Measurements from ENCODE around the gene INPP5A.

The INPP5A gene

DNA sequence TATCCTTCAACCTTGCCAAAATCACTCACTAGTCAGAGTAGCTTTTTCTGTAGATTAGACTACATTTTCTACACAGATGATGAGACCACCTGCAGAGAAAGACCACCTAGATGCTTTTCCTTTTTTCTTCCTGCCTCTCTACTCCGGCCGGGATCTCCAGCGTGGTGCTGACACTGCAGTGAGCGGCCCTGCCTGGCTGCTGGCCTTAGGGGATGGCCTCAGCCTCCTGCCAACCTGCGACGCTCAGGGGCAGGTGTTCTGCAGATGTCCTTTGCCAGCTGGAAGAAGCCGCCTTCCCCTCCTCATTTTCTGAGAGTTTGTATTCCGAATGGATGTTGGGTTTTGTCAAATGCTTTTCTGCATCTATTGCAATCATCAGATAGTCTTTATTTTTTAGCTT, 291.8 kb downstream of the INPP5A start:
- Mint-ChIP-seq H3K27me3 (peaks cover 0 to 26% of the 10 kb centered on the region in 2 donors), H3K36me3 (no peaks in the 10 kb centered on the region), H3K4me1 (no peaks in the 10 kb centered on the region), H3K4me3 (no peak overlapping the region), H3K27ac (no peak overlapping the region), H3K9me3 (peaks cover 0 to 1% of the 10 kb centered on the region in 2 donors)
- DNase-seq (no peak), ATAC-seq (replicated peaks) (no peak)

DNA sequence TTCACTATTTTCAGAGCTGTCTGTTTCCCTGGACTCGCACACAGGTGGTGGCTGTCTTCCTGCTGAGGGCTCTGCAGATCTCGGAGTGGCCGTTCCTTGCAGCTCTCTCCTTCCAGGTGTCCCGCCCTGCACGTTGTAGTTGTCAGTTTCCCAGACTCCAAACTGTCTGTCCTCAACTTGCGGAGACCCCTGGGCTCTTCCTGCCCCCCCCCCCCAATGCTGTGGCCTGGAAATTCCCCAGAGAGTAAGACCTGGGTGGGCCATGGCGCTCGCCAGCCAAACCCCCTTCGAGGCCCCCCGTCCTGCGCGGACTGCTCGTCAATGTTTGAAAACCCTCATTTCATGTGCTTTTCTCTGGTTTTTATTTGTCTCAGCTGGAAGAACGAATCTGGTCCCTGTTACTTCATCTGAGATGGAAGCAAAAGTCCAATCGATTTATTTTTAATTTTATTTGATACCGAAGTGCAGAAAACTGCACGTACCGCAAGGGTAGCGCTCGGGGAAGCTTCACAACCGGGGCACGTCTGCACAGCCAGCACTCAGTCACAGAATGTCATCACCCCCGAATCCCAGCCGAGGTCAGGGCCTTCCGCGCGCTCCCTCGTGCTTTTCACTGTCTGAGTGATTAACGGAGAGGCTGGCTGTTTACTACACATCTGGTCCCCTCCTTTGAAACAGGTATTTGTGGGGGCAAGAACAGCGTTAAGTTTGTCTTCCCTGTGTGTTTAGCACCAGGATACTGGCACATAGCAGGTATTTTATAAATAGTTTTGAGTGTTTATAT, 294.8 kb downstream of the INPP5A start:
- no peaks in the 10 kb centered on the region for H3K36me3 Mint-ChIP-seq
- H3K4me3 Mint-ChIP-seq: no peak overlapping the region
- H3K4me1 Mint-ChIP-seq: peaks cover 5 to 8% of the 10 kb centered on the region in 2 donors
- H3K27ac Mint-ChIP-seq: no peak overlapping the region
- H3K27me3 Mint-ChIP-seq: peaks cover 0 to 26% of the 10 kb centered on the region in 2 donors
- ATAC-seq (replicated peaks): no peak
- H3K9me3 Mint-ChIP-seq: no peaks in the 10 kb centered on the region
- DNase-seq: no peak
